Right lobe of liver (tissue), 6 donors: ENCODE results near the gene UBA5. TPM values are rescaled to one million over a fixed set of nuclear protein-coding genes. Genes with fewer than 3 reads are reported as not detected.

ENCODE experiments used
- ATAC-seq, 4 donors: fragments of 200-7000 bp; cut with Tn5 transposase; one replicate each; pipeline ENCODE4 v1.9.1; 2020; ENCODE audit warnings: mild to moderate bottlenecking in 4 of 4, moderate library complexity in 4 of 4
- DNase-seq, 3 donors: peaks; one replicate each; pipeline ENCODE4 v3.0.0-alpha.2; 2020
- H3K27ac ChIP-seq, 3 donors: fragments of 200-600 bp; one replicate each; pipeline ENCODE4 v1.8.0; 2022
- H3K27me3 ChIP-seq, 2 donors: fragments of 200-600 bp; one replicate each; pipeline ENCODE4 v1.8.0; 2022
- H3K36me3 ChIP-seq, 4 donors: fragments of 200-600 bp; sonication (generic) in 1 of 4; one replicate each; pipeline versions ENCODE4 v1.5.1 to v1.8.0; 2017 to 2022; ENCODE audit warnings: control low read depth in 1 of 4
- H3K4me1 ChIP-seq, 4 donors: fragments of 200-600 bp; sonication (generic) in 1 of 4; one replicate each; pipeline versions ENCODE4 v1.5.1 to v1.8.0; 2017 to 2022; ENCODE audit warnings: control low read depth in 1 of 4
- H3K4me3 ChIP-seq, 3 donors: fragments of 200-600 bp; one replicate each; pipeline ENCODE4 v1.8.0; 2022
- H3K9me3 ChIP-seq, 4 donors: fragments of 200-600 bp; sonication (generic) in 1 of 4; one replicate each; pipeline versions ENCODE4 v1.5.1 to v1.8.0; 2017 to 2022; ENCODE audit warnings: control low read depth in 1 of 4
- CTCF ChIP-seq, 4 donors: fragments of 200-600 bp in 3 of 4; fragments of 450-650 bp in 1 of 4; IDR thresholded peaks; one replicate each; pipeline versions ENCODE4 v1.5.1 to v1.8.0; 2016 to 2022; ENCODE audit warnings: antibody characterized with exemption in 4 of 4, mild to moderate bottlenecking in 2 of 4
- POLR2A ChIP-seq: fragments of 450-650 bp; IDR thresholded peaks from one replicate; pipeline ENCODE4 v1.6.1; 2017; ENCODE audit warnings: antibody characterized with exemption, mild to moderate bottlenecking
- WGBS: methylation state at CpG from one replicate; pipeline ENCODE4 v1.1.6; 2018; ENCODE audit warnings: low coverage, low lambda C conversion rate; ENCODE audit not compliant: insufficient coverage; ENCODE audit errors: missing lambda C conversion rate; 5-methylcytosine and 5-hydroxymethylcytosine counted together
- intact Hi-C, 2 donors: fragments of 100-400 bp; cut with DNase I; formaldehyde crosslinking; loops; one replicate each; pipeline versions ENCODE4 v1.11.2 to v1.14.1; 2022
- total RNA-seq, 6 experiments: library from RNA; depleted of rRNA in 2 of 6; stranded (reverse); fragments of >200 nt in 2 of 6; fragmentation: NEBNext Ultra II Directional in 3 of 6; extraction: Animal tissue kit (Norgen Biotek cat#: 25700) in 3 of 6; gene quantifications; one replicate each; pipeline versions ENCODE4 v1.1.0 to v1.2.4, GENCODE V29; 2016 to 2023
- donor health status: DM: no; HTN: yes; CAD: no.
- donor health status: DM: no; HTN: no; CAD: no.
- donor health status: DM: no; HTN: no; CAD: no.
- donor health status: DM: no; HTN: yes; CAD: no.
- donor health status: DM: no; HTN: yes; CAD: no.

UBA5 gene
- total RNA-seq, 6 experiments from 2014 or later = 24.3 to 41.3 (median 27.5) TPM

GRCh38 chr3:132665230-132665745 is 5.2 kb downstream of the UBA5 start:
- no peak for DNase-seq
- no peak for TF ChIP-seq POLR2A
- TF ChIP-seq CTCF (IDR thresholded peaks at IDR 0.05) = no peak
- 28% methylated on average over 3 of the region's 3 CpGs for WGBS
- ATAC-seq = no peak
- H3K27me3 ChIP-seq = no peaks in the 10 kb centered on the region
- no peaks in the 10 kb centered on the region for H3K9me3 ChIP-seq
- peaks cover 0 to 7% (median 1%) of the 10 kb centered on the region in 4 donors for H3K36me3 ChIP-seq
- intact Hi-C loops = no loop called here
- no peak overlapping the region for H3K4me3 ChIP-seq
- H3K27ac ChIP-seq = no peak overlapping the region
- peaks cover 0 to 32% (median 5%) of the 10 kb centered on the region in 4 donors for H3K4me1 ChIP-seq

- no peak overlapping the region for H3K4me3 ChIP-seq
- DNase-seq (no peak), ATAC-seq (no peak)
- no peaks in the 10 kb centered on the region for H3K9me3 ChIP-seq
- H3K27ac ChIP-seq = no peak overlapping the region
- intact Hi-C loops = no loop called here
- peaks cover 0 to 11% (median 3%) of the 10 kb centered on the region in 4 donors for H3K4me1 ChIP-seq
- H3K27me3 ChIP-seq = no peaks in the 10 kb centered on the region
- H3K36me3 ChIP-seq = peaks cover 0 to 25% (median 9%) of the 10 kb centered on the region in 4 donors
- TF ChIP-seq POLR2A (no peak), CTCF (IDR thresholded peaks at IDR 0.05) (no peak)
- 100% methylated on average over 4 of the region's 5 CpGs for WGBS
These were observed 9.2 kb downstream of the UBA5 start for GRCh38 chr3:132669256-132669777.

GRCh38 chr3:132675408-132675807 is 15.3 kb downstream of the UBA5 start:
- DNase-seq (no peak), ATAC-seq (no peak)
- peaks cover 0 to 63% (median 15%) of the 10 kb centered on the region in 4 donors for H3K36me3 ChIP-seq
- H3K4me3 ChIP-seq = no peak overlapping the region
- no peaks in the 10 kb centered on the region for H3K9me3 ChIP-seq
- intact Hi-C loops = no loop called here
- TF ChIP-seq POLR2A (no peak), CTCF (IDR thresholded peaks at IDR 0.05) (no peak)
- no peaks in the 10 kb centered on the region for H3K4me1 ChIP-seq
- no peaks in the 10 kb centered on the region for H3K27me3 ChIP-seq
- H3K27ac ChIP-seq = no peak overlapping the region

- Histone ChIP-seq H3K9me3 (no peaks in the 10 kb centered on the region), H3K27ac (no peak overlapping the region), H3K4me3 (no peak overlapping the region), H3K4me1 (no peaks in the 10 kb centered on the region), H3K27me3 (no peaks in the 10 kb centered on the region), H3K36me3 (peaks cover 0 to 75% (median 7%) of the 10 kb centered on the region in 4 donors)
- DNase-seq (no peak), ATAC-seq (no peak)
- WGBS = 82% methylated on average over 5 of the region's 5 CpGs
- intact Hi-C loops = no loop called here
- TF ChIP-seq POLR2A (no peak), CTCF (IDR thresholded peaks at IDR 0.05) (no peak)
These were observed 19.8 kb downstream of the UBA5 start for GRCh38 chr3:132679911-132680310.

- ATAC-seq (no peak), DNase-seq (no peak)
- WGBS = 100% methylated on average over 3 of the region's 3 CpGs
- intact Hi-C loops = no loop called here
- TF ChIP-seq POLR2A (no peak), CTCF (IDR thresholded peaks at IDR 0.05) (no peak)
- no peak overlapping the region for H3K4me3 ChIP-seq
- H3K27ac ChIP-seq = no peak overlapping the region
- no peaks in the 10 kb centered on the region for H3K27me3 ChIP-seq
- H3K36me3 ChIP-seq = peaks cover 0 to 75% (median 4%) of the 10 kb centered on the region in 4 donors
- no peaks in the 10 kb centered on the region for H3K9me3 ChIP-seq
- no peaks in the 10 kb centered on the region for H3K4me1 ChIP-seq
These were observed 21.3 kb downstream of the UBA5 start for GRCh38 chr3:132681421-132681820.
